HG02943 (cell line): ENCODE data around the gene FAM13C.

ENCODE experiments used
- ATAC-seq: cut with Tn5 transposase; IDR thresholded peaks from one replicate; pipeline ENCODE4 v1.9.1; 2021; ENCODE audit warnings: mild to moderate bottlenecking, low read depth, moderate library complexity; ENCODE audit not compliant: unreplicated experiment

The FAM13C gene

GRCh38 chr10:59362959-59363381 is 621 bp upstream of the FAM13C start:
- ATAC-seq = no peak

GRCh38 chr10:59361663-59362143 is 646 bp downstream of the FAM13C start:
- no peak for ATAC-seq

DNA sequence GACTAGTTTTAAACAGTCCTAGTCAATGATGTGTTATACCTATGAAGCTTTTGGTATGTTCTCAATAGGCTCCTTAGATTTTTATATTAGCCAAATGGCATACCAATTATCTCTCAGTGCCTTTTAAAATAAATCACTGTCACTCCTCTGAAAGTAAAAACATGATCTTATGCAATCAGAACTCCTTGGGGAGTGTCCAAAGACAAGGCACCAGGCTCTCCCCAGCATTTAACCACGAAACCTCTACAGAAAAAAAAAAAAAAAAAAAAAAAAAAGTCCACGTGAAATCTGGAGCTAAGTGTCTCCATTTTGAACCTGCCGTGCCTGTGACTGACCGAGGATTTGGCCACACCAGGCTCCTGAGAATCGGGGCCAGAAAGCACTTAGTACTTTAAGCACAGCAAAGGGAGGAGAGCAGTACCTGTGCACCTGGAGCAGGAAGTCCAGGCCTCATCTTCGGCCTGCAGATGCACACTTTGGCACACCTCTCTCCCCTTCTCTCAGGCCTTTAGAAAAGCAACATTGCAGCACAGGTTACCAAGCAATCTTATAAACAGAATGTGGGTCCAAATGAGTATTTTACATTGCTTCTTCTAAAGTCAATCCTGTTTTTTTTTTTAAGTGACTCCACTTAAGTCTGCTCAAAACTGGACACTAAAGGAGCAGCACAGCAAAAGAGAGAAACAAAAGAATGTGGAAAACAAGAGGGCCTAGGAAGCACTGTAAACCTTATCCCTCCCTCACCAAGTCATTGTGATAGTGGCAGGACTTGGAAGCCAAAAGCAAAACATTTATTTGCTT is 1.5 kb downstream of the FAM13C start:
- ATAC-seq = no peak

DNA sequence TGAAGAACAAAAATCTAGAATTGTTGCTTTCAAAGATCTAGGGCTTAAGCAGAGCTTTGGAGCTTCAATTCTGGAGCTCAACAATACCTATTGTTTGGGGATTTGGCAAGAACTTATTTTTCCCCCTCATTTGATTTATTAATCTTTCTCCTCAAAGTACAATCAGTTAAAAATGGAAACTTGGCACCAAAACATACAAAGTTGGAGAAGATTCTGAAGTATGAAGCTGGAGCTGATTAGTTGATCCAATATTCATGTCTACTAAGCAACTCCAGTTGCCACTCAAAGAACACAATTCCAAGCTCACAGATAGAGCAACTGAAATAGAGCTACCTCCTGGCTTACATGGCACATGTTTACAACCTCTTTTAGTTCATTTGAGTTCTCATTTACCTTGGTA is 3.8 kb downstream of the FAM13C start:
- no peak for ATAC-seq

DNA sequence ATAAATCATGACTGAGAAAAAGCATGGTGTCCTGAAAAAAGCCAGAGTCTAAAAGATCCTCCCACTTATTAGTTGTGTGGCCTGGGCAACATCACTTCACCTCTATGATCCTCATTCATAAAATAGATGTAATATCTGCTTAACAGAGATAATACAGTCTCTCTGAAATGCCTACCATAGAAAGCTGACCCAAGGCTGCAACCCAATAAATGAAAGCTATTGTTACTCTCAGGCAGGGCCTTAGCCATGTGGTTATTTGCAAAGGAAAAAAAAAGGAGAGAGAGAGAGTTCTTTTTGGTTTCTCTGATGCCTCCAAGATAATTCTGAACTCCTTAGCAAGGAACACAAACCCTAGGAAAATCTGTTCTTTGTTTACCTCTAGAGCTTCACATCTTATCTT is 7.9 kb downstream of the FAM13C start:
- ATAC-seq = no peak

DNA sequence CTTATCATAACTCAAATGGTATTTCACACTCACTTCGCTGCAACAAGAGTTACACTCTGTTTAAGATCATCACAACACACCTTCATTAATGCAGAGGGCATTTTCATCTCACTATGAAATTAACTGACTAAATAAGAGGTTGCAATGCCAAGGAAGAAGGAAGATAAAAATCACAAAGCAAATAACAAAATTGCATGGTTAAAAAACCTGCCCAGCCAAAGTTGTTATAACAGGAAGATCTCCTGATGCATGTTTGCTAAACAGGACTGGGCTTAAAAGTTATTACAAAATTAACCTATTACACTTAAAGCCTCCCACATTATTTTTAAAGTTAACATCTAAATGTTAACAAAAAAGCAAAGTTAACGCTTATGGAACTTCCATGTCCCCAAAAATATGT is 11.8 kb downstream of the FAM13C start:
- no peak for ATAC-seq

- ATAC-seq = no peak
Observed at GRCh38 chr10:59346321-59346720, 16.0 kb downstream of the FAM13C start.

GRCh38 chr10:59342723-59343122 is 19.6 kb downstream of the FAM13C start:
- ATAC-seq = no peak

GRCh38 chr10:59342000-59342399 is 20.3 kb downstream of the FAM13C start:
- ATAC-seq = no peak

DNA sequence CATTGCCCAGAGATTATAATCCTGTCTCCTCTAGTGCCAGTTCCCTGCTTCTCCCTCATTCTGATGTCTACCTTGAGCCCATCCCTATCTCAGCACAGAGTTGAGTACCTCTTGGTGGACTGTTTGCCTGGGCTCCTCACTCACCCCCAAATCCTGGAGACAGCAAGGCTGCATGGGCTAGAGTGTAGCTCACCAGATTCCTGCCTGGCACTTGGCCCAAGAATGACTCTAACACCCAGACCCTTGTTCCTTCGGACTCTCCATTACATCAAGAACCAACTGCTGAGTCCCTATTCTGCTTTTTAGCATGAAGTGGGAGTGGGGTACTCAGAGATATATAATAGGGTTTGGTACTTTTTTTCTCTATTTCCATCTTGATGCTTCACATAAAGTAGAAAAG is 22.1 kb downstream of the FAM13C start:
- ATAC-seq = no peak

- ATAC-seq = no peak
Observed at GRCh38 chr10:59339351-59339750, 23.0 kb downstream of the FAM13C start.

- no peak for ATAC-seq
Observed at GRCh38 chr10:59337201-59337652, 25.1 kb downstream of the FAM13C start.

- no peak for ATAC-seq
Observed at GRCh38 chr10:59336632-59337031, 25.7 kb downstream of the FAM13C start.

GRCh38 chr10:59335497-59335896 is 26.9 kb downstream of the FAM13C start:
- no peak for ATAC-seq

- ATAC-seq = no peak
Observed at GRCh38 chr10:59333701-59334100, 28.6 kb downstream of the FAM13C start.

DNA sequence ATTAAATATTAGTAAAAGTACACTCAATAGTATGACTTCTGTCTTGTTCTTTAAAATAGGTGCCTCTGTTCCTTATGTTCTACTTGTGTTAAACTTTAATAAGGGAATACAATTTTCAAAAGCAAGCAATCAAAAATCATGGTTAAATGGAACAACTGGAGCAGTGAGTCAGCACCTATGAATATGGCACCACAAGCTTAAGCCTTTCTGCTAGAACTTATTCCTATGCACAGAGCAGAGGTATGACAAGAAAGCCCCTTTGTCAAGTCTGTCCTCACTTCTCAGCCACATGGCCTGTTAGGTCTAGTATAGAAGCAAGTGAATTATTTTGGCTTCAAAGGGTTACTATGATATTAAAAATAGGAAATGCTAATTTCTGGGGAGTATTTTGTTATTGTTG is 29.8 kb downstream of the FAM13C start:
- no peak for ATAC-seq

DNA sequence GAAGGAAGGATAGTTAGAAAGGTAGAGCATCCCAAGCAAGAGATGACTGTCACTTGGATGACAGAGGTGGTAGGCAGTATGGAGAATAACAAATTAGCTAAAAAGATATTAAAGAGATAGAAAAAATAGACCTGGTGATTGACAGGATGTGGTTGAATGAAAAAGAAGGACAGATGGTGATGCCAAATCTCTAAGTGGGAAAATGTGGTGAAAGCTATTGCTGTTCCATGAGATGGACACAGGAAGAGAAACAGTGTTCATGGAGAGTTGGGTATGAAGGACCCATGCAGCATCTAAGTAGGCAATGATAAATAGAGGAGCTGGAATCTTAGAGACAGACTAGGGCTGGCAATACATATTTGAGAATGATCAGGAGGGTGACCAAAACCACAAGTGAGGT is 30.7 kb downstream of the FAM13C start:
- no peak for ATAC-seq

- ATAC-seq = no peak
Observed at GRCh38 chr10:59325116-59325515, 37.2 kb downstream of the FAM13C start.

DNA sequence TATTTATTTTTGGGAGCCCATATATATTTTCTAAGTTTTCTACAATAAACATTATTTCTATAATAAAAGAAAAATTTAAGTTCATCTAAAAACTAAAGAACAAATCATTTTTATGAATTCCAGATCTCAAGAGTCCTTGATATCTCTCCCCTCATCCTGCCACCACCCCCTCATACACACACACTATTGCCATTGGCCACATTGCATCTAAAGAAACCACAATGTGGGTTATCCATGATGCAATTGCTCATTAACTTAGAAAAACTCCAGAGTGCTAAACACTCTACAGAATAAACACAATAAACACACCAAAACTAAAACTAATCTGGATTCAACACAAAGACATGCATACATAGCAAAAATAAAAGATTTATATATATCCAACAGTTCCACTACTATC is 37.8 kb downstream of the FAM13C start:
- no peak for ATAC-seq

- no peak for ATAC-seq
Observed at GRCh38 chr10:59323831-59324401, 38.4 kb downstream of the FAM13C start.

DNA sequence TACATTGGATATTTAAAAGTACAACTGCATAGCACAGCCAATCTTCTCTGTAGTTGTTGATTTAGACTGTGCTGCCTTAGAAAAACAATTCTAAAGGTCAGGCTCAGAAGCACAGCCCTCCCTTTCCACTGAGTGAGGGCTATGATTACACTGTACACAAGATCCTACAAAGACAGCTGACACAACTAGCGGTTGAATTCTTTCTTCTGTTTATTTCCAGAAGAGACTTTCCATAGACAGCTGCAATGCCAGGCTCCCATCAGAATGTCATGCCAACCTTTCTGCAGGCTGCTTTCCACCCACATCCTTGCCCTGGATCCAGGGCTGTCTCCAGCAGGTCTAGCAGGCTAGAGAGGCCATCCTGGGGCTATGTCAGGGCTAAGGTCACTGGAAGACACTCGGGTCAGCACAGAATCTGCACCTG is 39.3 kb downstream of the FAM13C start:
- no peak for ATAC-seq

GRCh38 chr10:59322131-59322530 is 40.2 kb downstream of the FAM13C start:
- no peak for ATAC-seq
